HL-60 (cell line): ENCODE measurements around the gene PDE4C.

Experiments
- DNase-seq, 2 experiments: peaks; one replicate each; pipeline ENCODE4 v3.0.0-alpha.2; 2010 to 2020; ENCODE audit warnings: low read depth in 1 of 2, low spot score in 1 of 2
- H3K27ac ChIP-seq: fragments of 250-450 bp; sonication (Bioruptor Pico); replicated peaks from 2 replicates; pipeline ENCODE4 v1.5.1; 2020; ENCODE audit warnings: mild to moderate bottlenecking, moderate library complexity
- H3K27me3 ChIP-seq: fragments of 250-450 bp; sonication (Bioruptor Pico); 2 replicates; pipeline ENCODE4 v1.5.1; 2021; ENCODE audit warnings: mild to moderate bottlenecking, moderate library complexity; ENCODE audit not compliant: insufficient read depth, poor library complexity, severe bottlenecking
- H3K4me3 ChIP-seq: replicated peaks from 2 replicates; pipeline ENCODE4 v1.5.1; 2011; ENCODE audit warnings: mild to moderate bottlenecking, control low read depth, low read length; ENCODE audit not compliant: insufficient read depth
- CTCF ChIP-seq: IDR thresholded peaks from one replicate; pipeline ENCODE4 v1.5.1; 2011; ENCODE audit warnings: low read length, control low read depth, inconsistent platforms; ENCODE audit not compliant: insufficient read depth
- GABPA ChIP-seq: IDR thresholded peaks from 2 replicates; pipeline ENCODE4 v1.6.1; 2012; ENCODE audit warnings: low read depth
- POLR2AphosphoS5 ChIP-seq: IDR thresholded peaks from 2 replicates; pipeline ENCODE4 v1.6.1; 2012; ENCODE audit warnings: low read depth
- REST ChIP-seq: IDR thresholded peaks from 2 replicates; pipeline ENCODE4 v1.6.1; 2012; ENCODE audit warnings: low read depth; ENCODE audit not compliant: insufficient replicate concordance
- SPI1 ChIP-seq: IDR thresholded peaks from 2 replicates; pipeline ENCODE4 v1.6.1; 2012; ENCODE audit warnings: low read depth, mild to moderate bottlenecking, borderline replicate concordance

Gene PDE4C

GRCh38 chr19:18262917-18263316 lies 36.7 kb upstream of the PDE4C start:
- TF ChIP-seq CTCF: no peak
- no peak for TF ChIP-seq POLR2AphosphoS5
- no peak for TF ChIP-seq SPI1
- no peak for TF ChIP-seq REST
- TF ChIP-seq GABPA: no peak
- no peak overlapping the region for H3K4me3 ChIP-seq
- no peak for DNase-seq
- no peaks in the 10 kb centered on the region for H3K27me3 ChIP-seq
- no peak overlapping the region for H3K27ac ChIP-seq

DNA sequence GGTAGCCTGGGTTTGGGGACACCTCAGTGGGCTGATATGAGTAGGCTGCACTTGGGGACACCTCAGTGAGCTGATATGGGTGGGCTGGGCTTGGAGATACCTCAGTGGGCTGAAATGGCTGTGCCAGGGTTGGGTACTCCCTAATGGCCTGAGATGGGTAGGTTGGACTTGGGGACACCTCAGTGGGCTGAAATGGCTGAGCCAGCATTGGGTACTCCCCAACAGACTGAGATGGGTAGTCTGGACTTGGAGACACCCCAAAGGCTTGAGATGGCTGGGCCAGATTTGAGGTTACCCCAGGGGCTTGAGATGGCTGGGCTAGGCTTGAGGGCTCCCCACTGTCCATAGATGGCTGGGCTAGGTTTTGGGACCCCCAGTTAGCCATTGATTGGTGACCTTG lies 35.9 kb upstream of the PDE4C start:
- H3K27ac ChIP-seq: no peak overlapping the region
- no peak overlapping the region for H3K4me3 ChIP-seq
- DNase-seq: no peak
- TF ChIP-seq GABPA: no peak
- no peak for TF ChIP-seq SPI1
- TF ChIP-seq POLR2AphosphoS5: no peak
- TF ChIP-seq CTCF: no peak
- no peak for TF ChIP-seq REST
- no peaks in the 10 kb centered on the region for H3K27me3 ChIP-seq

DNA sequence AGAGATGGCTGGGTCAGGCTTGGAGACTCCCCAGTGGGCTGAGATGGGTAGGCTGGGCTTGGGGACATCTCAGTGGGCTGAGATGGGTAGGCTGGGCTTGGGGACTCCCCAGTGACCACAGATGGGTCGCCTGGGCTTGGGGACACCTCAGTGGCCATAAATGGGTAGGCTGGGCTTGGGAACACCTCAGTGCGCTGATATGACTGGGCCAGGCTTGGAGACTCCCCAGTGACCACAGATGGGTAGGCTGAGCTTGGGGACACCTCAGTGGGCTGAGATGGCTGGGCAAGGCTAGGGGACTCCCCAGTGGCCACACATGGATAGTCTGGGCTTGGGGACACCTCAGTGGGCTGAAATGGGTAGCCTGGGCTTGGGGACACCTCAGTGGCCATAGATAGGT lies 35.2 kb upstream of the PDE4C start:
- H3K4me3 ChIP-seq: no peak overlapping the region
- no peak overlapping the region for H3K27ac ChIP-seq
- H3K27me3 ChIP-seq: no peaks in the 10 kb centered on the region
- TF ChIP-seq CTCF (no peak), POLR2AphosphoS5 (no peak), REST (no peak), GABPA (no peak), SPI1 (no peak)
- DNase-seq: no peak
